GM18502 (cell line): ENCODE measurements around the gene NCOA1.
A peak's percentile ranks its signal among the peaks of the same experiment; 100 is the strongest.
"Not testable (repeated sequence)": the region's sequence is repeated elsewhere in the genome, so short reads cannot be mapped to it uniquely, and the experiment has no call there.

Experiments
- ATAC-seq: cut with Tn5 transposase; IDR thresholded peaks from one replicate; pipeline ENCODE4 v1.9.1; 2021; ENCODE audit warnings: mild to moderate bottlenecking; ENCODE audit not compliant: unreplicated experiment, poor library complexity

Gene NCOA1

DNA sequence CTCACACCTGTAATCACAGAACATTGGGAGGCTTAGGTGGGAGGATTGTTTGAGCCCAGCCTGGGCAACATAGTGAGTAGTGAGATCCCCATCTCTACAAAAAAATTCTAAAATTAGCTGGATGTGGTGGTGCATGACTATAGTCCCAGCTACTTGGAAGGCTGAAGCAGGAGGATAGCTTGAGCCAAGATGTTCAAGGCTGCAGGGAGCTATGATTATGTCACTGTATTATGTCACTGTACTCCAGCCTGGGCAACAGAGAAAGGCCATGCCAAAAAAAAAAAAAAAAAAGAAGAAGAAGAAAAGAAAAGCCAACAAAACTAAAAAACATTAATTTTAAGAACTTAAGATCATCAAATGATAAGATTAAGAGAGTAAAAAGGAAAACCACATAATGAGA is 17.4 kb upstream of the NCOA1 start:
- no peak for ATAC-seq

GRCh38 chr2:24474053-24474452 is 17.0 kb upstream of the NCOA1 start:
- ATAC-seq, result no peak

- ATAC-seq, result no peak
Observed at GRCh38 chr2:24477229-24477628, 13.8 kb upstream of the NCOA1 start.

DNA sequence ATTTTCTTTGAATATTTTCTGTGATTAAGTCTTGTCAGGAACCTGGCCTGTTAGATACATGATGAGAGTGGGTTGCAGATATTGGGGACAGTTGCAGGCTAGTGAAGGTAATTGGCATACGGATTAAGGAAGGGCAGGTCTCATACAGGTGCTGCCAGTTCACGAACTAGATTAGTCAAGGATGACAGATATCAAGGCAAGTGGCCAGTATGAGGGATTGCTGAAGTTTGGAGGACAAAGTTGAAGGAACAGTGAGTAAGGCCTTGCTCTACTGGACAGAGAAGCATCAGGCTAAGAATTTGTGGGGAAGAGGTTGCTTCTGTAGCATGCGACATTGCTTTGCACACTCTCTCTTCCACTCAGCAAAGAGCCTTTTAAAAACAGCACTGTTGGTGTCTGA is 12.8 kb upstream of the NCOA1 start:
- ATAC-seq, result no peak

DNA sequence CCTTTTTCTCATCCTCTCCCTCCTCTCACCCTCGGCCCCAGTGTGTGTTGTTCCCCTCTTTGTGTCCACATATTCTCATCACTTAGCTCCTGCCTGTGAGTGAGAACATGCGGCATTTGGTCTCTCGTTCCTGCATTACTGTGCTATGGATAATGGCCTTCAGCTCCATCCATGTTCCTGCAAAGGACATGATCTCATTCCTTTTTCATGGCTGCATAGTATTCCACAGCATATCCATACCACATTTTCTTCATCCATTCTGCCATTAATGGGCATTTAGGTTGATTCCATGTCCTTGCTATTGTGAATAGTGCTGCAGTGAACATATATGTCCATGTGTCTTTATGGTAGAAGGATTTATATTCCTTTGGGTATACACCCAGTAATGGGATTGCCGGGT is 10.8 kb upstream of the NCOA1 start:
- ATAC-seq, result no peak

GRCh38 chr2:24482251-24482971 is 8.6 kb upstream of the NCOA1 start:
- ATAC-seq, result no peak

- no peak for ATAC-seq
Observed at GRCh38 chr2:24482972-24483300, 8.1 kb upstream of the NCOA1 start.

DNA sequence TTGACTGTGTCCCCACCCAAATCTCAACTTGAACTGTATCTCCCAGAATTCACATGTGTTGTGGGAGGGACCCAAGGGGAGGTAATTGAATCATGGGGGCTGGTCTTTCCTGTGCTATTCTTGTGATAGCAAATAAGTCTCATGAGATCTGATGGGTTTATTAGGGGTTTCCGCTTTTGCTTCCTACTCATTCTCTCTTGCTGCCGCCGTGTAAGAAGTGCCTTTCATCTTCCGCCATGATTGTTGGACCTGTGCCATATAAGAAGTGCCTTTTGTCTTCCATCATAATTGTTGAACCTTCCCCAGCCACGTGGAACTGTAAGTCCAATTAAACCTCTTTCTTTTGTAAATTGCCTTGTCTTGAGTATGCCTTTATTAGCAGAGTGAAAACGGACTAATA is 6.4 kb upstream of the NCOA1 start:
- ATAC-seq, result not testable (repeated sequence)

- ATAC-seq, result no peak
Observed at GRCh38 chr2:24485197-24485596, 5.9 kb upstream of the NCOA1 start.

DNA sequence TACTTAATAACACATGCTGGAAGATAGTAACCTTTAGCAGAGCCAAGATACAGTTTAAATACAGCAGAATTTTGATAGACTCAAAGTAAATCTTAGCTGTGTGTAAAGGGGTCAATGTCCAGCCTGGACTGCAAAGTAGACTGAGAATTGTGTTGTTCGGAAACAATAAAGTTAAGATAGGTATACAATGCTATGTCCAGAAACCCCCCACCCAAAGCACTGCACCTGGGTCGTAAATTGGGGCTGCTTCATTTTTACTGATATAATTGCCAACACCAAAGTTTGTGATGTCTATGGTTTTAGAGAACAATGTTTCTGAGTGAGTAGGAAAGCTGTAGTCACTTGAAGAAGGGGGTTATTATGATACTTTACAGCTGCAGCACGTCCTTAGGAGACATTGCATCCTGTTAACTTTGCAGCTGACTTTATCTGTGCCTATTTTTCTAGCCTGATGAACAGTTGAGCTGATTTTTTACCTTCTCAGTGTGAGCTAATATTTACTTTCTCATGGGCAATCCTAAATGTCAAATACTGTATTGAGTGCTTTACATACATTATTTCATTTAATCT is 4.3 kb upstream of the NCOA1 start:
- ATAC-seq, result no peak

DNA sequence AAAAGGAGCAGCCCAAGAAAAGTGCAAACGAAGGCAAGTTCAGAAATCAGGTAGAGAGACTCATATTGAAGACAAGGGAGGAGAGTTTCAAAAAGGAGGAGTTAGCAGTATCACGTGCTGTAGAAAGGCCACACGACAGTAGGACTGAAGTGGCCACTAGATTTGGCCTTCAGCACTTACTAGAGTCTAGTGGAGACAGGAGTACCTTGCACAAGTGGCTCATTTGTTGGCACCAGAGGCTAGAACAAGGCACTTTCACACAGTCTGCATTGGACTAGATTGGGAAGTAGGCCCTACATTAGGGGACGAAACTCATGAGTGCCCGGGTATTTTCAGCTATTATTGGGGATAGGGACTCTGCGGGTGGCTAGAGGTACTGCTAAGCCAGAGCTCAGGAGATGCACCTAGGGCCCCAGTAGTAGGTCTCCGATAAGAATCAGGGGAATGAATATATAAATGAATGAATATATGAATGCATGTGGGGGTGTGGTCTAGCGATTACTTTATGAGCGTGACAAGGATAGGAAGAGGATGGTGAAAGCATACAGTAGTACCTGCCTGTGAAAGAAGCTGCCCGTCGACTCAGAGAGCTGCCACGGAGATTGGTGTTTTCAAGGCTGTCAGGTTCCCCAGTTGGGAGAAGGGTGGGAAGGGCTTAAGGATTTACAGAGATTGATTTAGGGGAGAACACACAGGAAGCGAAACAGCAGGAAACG is 1.4 kb upstream of the NCOA1 start:
- no peak for ATAC-seq

DNA sequence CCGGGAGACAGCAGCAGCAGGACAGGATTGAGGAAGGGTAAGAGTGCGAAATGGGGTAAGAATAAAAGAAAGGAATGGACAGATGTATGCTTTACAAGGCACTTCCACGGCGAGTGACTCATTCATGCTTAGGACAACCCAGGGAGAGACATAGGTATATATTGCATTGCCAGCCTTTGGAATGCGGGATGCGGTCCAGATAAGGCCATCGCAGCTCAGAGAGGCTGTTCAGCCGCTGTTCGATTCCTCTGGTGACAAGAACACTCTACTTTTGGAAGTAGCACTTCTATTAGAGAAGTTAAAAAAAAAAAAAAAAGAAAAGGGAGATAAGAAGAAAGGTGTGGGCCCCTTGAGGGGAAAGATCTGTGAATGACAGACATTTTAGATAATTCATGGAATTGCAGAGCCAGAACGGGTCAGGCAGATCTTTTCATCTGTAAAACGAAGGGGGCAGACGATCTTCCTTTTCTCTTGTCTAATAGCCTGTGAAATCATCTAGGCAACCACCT is 819 bp upstream of the NCOA1 start:
- ATAC-seq, result no peak

- ATAC-seq, result peak; percentile 50
Observed at GRCh38 chr2:24491542-24492420, 727 bp downstream of the NCOA1 start.

DNA sequence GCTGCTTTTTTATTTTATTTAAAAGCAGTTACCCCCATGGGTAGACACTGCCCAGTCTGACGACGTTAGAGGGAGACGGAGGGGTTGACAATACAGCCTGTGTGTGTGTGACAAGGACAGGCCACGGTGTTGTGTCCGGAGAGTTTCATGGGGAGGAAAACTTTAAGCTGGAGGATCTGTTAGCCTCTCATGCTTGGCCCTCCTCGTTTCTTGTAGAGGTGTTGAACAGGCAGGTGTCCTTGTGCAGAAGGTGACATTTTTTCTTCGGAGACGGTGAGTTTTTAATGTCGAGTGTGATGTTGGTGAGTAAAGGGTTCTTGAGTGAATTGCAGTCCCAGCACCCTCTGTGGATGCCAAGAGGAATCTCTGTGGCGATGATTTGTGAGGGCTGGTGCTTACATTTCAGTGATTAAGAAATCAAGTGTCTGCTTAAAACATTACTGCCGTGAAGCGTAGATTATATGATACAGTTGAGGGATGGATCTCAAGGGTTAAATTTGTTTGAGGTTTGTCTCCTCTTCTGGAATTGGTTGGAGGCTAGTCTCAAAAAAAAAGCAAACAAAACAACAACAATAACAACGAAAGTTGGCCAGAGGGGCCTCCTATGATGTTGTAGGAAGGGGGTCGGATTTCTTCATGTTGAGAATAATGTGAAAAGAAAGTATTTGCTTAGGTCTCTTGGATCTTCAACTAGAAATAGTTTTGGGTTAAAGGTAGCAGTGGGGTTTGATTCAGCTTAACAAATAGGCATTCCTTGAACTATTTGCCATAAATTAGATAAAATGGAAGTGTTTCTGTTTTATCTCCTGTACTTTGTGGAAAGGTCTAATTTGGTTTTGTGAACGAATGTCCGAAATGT is 1.6 kb downstream of the NCOA1 start:
- no peak for ATAC-seq

GRCh38 chr2:24493713-24494112 is 2.7 kb downstream of the NCOA1 start:
- ATAC-seq, result no peak

- no peak for ATAC-seq
Observed at GRCh38 chr2:24494410-24494809, 3.4 kb downstream of the NCOA1 start.

GRCh38 chr2:24495451-24495850 is 4.4 kb downstream of the NCOA1 start:
- ATAC-seq, result no peak

DNA sequence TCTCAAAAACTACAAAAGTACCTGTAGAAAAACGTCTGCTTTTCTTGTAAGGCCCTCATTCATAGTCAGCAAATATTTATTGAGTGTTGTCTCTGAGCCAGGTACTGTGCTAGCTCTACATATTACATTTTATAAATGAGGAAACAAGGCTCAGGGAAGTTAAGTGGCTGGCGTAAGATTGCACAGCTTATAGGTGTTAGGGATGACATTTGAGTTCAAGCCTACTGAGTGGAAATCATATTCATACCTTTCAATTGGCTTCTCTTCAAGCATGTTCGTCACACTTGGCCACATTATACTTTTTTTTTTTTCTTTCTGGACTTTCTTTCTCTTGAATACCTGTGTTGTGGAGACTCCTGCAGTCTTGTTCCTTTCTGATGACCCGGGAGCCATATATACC is 5.9 kb downstream of the NCOA1 start:
- ATAC-seq, result no peak

DNA sequence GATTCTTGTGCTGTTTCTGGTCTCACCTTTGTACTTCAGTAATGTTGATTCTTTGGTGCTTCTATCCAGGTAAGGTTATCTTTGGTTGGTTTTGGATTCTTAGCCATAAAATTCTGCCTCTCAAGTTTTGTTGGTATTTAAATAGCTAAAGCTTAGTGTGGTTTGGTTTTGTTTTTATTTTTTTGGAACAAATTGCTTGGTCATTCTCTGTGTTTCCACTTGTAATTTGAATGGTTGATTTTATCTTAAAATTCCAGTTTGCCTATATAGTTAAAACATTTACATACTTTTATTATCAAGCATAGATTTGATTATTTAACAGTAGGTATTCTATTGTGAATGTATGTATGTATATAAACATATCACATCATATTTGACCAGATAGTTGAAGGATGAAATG is 6.6 kb downstream of the NCOA1 start:
- ATAC-seq, result no peak

- ATAC-seq, result no peak
Observed at GRCh38 chr2:24498121-24498520, 7.1 kb downstream of the NCOA1 start.
